Activated CD4-positive, CD25-positive, alpha-beta regulatory T cell (primary cell): ENCODE data around the gene RRAS.
A peak's percentile ranks its signal among the peaks of the same experiment; 100 is the strongest.

Experiments used
- DNase-seq, 4 experiments: peaks; one replicate each; lab custom pipeline; 2025; lab: John Stamatoyannopoulos, UW

The RRAS gene

GRCh38 chr19:49640113-49640898, at the start of gene RRAS:
Gene RRAS, minus strand, starts transcription at chr19:49640143. Its CDS starts 45 bp downstream, at chr19:49640098.
- DNase-seq = peak; percentile 98 to 99 (median 99)

GRCh38 chr19:49689133-49690078, 49.5 kb upstream of the RRAS start, which contains the start of gene ADM5:
Gene ADM5, plus strand, starts transcription at chr19:49689594. Its CDS starts 244 bp downstream, at chr19:49689838.
- DNase-seq = peak in 1 of 4 experiments; percentile 22

- no peak for DNase-seq
These were observed 48.7 kb upstream of the RRAS start for GRCh38 chr19:49688531-49689132.

DNA sequence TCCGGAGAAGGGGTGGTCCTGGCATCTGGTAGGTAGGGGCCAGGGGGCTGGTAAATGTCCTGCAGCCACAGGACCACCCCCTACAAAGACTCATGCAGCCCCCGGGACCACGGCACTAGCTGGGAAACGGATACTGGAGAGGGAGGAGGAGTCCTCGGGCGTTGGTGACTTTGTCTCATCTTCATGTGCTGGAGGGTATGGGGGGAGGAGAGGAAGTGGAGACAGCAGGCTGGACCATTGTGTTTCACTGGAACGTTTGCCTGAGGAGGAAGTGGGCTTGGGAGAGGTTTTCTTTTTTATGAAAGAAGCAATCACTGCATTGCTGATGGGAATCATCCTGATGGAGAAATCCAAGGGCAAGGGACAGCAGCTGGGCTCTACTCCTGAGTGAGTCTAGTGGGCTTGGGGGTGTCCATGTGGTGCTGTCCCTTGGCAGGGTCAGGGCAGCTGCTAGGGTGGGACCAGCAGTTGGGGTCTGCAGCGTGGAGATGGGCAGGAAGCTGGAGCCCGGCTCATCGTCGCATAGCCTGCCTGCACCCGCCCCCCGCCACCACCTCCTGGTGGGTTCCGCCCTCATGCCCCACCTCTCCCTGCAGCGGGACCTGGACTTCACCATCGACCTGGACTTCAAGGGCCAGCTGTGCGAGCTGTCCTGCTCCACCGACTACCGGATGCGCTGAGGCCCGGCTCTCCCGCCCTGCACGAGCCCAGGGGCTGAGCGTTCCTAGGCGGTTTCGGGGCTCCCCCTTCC, 47.8 kb upstream of the RRAS start:
- DNase-seq = no peak

- DNase-seq = no peak
These were observed 47.2 kb upstream of the RRAS start for GRCh38 chr19:49687150-49687549.

GRCh38 chr19:49686503-49687088, 46.7 kb upstream of the RRAS start:
- no peak for DNase-seq

DNA sequence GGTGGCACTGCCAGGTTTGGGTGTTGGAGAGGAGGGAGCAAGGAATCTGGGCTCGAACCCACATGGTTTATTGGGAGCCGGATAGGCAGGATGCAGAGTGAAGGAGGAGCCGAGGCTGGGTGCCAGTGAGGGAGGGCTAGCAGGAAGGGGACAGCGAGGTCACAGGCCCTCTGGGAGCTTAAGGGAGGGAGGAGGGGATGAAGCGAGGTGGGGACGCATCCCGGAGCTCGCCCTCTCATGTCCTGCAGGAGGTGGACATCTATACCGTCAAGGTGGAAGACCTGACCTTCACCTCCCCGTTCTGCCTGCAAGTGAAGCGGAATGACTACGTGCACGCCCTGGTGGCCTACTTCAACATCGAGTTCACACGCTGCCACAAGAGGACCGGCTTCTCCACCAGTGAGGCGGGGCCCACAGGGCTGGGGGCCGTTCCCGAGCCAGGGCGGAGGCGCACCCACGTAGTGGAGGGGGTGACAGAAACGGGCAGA, 45.9 kb upstream of the RRAS start:
- DNase-seq = no peak

DNA sequence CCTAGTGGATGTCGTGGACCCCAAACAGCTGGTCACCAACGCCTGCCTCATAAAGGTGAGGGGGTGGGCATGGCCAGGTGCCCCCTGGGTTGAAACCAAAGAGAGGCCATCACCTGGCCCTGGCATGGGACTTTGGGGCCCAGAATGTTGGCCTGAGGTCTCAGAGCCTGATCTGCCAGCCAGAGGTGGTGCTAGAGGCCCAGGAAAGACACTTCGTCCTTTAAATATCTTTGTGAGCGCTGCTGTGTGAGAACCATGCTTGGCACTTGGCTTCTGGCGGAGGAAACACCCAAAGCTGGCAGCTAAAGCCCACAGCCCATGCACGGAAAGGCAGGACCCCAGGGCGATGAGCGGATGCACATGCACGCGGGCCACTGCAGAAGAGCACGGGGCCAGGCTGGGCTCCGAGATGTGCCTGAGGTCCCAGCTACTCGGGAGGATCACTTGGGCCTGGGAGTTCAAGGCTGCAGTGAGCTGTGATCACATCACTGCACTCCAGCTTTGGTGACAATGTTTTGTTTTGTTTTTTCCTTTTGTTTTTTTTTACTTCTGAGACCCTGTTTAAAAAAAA, 45.1 kb upstream of the RRAS start:
- no peak for DNase-seq

- DNase-seq = peak in 1 of 4 experiments; percentile 13
These were observed 44.5 kb upstream of the RRAS start for GRCh38 chr19:49684251-49684982.

DNA sequence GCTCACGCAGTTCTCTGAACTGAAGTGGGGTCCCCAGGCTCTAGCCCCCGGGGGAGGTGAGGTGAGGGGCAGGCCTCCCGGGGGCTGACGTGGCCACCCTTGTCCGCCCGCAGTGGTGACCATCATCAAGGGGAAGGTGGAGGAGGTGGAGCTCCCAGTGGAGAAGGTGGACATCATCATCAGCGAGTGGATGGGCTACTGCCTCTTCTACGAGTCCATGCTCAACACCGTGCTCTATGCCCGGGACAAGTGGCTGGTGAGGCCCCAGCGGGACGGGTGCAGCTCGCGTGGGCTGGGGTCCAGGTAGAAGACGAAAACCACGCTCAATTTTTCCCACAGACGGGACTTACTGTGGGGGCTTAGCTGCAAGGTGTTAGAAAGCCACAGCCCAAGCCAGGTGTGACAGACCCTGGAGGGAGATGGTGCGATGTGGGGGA, 43.9 kb upstream of the RRAS start:
- no peak for DNase-seq

GRCh38 chr19:49682274-49682673, 42.3 kb upstream of the RRAS start:
- DNase-seq = no peak

DNA sequence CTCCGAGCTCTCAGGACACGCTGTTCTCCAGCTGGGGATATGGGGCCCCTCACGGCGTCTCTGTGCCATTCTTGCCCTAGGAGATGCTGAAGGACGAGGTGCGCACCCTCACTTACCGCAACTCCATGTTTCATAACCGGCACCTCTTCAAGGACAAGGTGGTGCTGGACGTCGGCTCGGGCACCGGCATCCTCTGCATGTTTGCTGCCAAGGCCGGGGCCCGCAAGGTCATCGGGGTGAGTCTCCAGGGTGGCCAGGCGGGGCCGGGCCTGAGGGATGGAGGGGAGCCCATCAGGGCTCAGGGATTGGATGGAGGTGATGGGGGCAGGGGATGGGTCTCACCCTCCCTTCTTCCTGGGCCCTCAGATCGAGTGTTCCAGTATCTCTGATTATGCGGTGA, 41.9 kb upstream of the RRAS start:
- DNase-seq = no peak

- peak; percentile 88 to 94 (median 93) for DNase-seq
These were observed 40.7 kb upstream of the RRAS start for GRCh38 chr19:49680421-49681351.

- DNase-seq = no peak
These were observed 39.9 kb upstream of the RRAS start for GRCh38 chr19:49679771-49680413.

DNA sequence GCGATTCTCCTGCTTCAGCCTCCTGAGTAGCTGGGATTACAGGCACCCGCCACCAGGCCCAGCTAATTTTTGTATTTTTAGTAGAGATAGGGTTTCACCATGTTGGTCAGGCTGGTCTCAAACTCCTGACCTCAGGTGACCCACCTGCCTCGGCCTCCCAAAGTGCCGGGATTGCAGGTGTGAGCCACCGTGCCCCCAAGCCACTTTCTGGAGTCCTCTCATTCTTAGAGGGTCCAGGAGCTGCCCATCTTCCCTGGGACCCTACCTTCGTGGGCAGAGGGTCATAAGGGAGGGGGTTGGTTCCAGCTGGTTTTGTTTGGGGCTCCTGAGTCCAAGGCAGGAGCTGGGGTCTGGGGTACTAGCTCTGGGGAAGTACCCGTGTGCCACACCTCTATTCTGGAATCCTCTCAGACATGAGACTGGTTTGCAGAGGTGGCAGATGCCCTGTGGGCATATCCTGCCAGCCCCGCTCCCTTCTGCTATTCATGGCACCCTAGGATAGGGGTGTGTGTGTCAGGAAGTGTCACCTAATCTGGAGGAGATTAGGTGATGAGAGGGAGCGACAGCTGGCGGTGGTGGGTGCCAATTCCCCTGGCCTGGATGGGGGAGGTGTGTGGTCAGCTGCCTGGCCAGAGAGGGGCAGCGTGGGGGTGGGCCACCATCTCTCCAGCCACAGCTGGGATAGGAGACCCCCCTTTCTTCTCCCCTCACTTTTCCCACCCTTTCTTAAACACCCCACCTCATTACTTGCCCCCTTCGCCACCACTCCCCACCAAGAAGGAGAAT, 39.2 kb upstream of the RRAS start:
- no peak for DNase-seq

DNA sequence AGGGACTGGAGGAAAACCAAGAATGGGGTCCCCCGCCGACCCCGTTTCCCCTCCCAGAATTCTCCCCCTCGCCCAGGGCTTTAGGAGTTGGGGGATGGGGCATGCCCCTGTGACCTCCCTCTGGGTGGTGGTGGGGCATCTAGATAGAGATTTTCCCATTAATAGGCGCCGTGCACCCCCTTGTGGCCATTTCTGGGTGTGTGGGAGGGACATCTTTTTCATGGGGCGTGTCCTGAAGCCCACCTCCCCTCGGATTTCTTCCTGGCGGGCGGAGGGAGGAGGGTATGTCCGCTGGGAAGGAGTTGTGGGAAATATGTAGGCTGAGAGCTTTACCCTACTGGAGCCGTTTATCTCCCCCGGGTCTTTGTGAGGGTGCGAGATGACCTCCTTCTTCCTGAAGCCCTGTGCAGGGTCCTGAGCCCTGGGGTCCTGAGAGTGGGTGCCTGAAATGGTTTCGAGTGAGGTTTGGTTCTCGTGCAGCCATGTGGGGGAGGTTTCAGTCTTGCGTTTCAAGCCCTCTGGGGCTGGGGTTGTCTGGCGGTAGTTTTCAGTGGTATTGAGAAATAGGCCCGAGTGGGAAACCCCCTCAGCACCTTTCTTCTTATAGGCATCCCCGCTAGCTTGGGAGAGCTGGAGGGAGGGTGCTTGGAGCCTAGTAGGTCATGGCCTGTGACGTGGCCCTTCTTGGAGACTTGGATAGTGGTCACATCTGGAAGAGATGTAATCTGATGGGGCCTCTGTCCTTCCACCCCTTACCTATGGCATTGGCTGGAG, 38.1 kb upstream of the RRAS start:
- DNase-seq = peak; percentile 56 to 78 (median 67)
